Stimulated activated CD8-positive, alpha-beta memory T cell treated with anti-CD3 and anti-CD28 coated beads, Interleukin-4, amount 100 ng/mL, for 4 hours (primary cell): ENCODE measurements around the gene ANKRD44.

Source experiments
- DNase-seq, 2 donors: peaks; one replicate each; pipeline ENCODE4 v3.0.0-alpha.2; 2020; ENCODE audit warnings: low read depth in 2 of 2, low spot score in 1 of 2

The ANKRD44 gene

DNA sequence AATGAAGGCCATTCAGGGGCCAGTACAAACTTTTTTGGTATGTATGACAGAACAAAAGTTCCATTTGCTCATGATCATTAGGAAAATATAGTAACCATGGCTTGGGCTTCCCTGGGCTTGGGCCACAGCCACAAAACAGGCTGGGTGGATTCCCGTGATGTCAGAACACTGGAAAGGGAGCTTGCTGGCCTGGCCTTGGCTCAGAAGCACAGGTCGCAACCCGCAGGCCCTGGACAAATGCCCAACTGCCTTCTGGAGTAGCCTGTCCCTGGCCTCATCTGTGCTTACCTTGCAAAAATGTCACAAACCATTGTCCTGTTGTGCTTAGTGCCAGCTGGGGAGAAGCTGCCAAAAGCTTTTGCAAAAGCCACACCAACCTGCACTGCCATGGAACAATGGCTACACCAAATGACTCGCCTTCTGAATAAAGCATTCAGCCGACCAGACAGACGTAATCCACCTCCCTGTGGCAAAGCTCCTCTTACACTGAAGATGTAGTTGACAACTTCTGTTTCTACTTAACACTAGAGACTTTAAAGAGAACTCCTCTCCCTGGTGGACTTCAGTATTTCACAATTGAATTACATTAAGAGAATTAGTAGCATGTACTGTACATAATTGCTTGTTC is 125.5 kb downstream of the ANKRD44 start:
- no peak for DNase-seq

DNA sequence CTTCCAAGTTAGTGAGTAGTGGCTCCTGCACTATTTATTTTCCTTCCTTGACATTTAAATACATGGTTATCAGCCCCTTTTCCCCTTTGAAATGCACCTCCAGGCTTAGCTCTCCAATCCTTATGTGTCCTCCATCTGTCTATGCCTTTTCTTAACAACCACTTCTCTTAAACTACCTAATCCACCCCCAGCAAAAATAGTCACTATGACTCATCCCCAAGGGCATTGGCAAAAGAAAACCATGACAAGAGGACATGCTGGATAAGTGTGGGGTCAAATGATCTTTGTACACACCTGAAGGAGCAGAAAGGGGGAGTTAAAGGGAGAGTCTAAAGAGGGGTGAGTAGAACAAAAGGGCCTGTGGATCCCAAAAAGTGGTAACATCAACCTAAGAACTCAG is 127.2 kb downstream of the ANKRD44 start:
- no peak for DNase-seq

DNA sequence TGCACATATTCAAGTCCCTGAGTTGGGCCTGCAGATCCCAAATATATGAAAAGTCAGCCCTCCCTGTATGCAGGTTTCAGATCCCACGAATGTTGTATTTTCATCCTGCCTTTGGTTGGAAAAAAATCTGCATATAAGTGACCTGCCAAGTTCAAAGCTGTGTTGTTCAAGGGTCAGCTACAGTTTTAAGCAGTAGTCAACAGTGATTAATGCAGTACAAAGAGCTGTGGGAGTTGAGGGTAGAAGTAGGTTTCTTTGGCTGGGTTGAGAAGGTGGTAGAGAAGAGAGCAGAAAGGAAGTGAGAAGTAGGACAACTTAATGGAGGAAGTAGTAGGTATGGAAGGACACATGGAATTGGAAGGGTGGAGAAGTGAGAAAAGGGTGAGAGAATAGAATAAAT is 127.9 kb downstream of the ANKRD44 start:
- no peak for DNase-seq

DNA sequence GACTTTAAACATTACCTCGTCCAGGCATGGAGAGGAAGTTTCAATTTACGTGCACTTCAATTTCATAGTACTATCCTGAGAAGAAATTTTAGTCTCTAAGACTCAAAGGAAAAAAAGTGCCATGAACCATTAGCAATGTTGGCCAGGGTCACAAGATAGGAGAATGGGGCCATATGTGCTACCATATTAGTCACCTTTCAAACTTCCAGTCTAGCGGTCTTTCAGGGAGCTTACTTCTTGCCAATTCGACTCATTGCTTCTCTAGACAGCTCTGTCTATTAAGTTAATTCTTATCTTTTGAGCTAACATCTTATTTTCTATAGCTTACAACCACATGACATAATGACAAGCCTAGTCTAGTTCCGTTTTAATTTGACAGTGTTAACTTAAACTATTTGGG is 129.1 kb downstream of the ANKRD44 start:
- DNase-seq, result no peak

DNA sequence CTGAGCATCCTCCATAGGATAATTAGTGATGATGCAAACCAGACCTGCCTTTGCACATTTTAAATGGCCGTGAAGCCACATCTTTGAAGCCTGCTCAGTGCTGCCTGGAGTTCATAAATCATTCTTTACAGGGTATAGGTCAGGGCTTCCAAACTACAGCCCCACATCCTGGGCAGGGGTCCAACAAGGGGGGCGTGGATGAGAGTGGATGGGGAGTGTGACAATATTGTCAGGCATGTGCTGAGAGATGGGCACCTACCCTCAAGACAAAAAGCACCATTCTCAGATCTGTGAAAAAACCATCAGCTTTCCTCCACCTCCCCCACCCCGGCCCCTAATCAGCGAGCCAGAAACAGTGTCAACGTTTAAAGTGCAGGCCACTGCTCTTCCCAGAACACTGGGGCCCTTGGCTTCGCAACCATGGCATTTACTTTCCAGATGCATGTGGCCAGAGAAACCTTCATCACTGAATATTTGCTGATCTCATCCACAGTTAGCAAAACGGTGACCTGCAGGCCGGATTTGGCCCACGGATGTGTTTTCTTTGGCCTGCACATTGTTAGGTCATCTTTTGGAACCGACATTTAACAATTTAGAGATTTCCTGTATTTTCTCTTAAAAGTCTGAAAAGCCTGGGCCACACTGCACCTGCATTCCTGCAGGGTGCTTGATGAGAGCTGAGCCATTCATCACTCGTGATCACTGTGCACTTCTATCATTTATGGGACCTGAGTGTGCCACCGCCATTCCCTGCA is 130.7 kb downstream of the ANKRD44 start:
- no peak for DNase-seq

DNA sequence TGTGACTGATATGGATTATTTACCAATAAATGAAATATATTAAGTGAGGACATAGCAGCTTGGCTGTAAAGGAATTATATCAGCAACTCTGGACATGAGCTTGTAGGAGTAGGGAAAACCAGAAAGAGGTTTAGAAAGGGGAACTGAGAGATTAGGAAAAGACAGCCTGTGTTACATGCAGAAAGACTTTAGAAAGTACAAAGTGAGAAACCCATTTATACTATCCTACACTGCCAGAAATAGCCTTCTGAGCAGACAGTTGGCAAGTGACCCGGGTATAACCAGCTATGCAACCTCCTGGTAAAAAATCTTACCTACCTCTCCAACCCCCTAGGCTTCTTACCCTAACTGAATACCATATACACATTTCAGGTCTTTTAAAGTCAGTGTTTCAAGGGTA is 134.1 kb downstream of the ANKRD44 start:
- no peak for DNase-seq

DNA sequence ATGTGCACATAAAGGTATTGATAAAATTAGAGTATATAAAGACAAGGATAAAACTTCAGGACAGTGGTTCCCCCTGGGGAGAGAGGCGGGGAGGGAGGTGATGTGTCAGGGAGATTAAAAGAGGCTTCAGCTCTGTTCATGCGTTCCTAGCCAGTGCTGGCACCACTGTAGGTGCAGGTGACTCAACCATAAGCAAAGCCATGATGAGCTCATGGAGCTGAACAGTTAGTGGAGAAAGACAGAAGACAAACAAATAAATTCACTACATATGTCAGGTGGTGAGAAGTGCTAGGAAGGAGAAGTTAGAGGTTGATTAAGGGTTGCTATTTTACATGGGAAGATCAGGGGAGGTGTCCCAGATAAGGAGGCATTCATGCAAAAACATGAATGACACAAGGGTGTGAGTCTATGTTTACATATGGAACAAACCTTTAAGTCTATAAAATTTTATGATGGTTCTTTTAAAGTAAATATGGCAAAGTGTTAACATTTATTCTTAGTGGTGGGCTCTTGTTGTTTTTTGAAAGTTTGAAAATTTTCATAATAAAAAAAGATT is 136.0 kb downstream of the ANKRD44 start:
- DNase-seq, result no peak

DNA sequence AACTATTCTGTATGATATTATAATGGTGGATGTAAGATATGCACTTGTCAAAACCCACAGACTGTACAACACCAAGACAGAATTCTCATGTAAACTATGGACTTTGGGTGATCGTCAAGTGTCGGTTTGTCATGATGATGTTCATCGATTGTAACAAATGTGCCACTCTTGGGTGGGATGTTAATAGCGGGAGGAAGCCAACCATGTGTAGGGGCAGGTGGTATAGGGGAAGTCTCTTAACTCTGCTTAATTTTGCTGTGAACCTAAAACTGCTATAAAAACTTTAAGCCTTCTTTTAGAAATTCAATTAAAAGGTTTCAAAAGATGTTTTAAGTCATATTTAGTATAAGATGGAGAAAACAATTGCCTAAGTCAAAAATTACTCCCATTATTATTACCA is 139.0 kb downstream of the ANKRD44 start:
- DNase-seq, result no peak

DNA sequence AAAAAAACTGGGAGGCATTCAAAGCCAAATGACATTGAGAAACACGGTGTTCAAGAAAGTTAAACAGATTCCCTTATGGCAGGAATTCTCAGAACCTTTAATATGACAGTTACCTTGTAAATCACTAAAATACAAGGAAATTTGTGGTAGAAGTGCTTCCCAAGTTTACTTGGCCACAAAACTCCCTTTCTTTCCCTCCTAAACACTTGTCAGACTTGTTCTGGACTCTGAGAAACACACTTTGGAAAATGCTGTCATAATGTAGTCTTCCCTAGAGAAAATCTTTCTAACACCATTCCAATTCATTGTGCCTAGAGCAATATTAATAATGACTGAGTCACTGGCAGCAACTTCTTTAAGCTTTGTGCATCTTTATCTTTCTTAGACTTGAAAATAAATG is 140.4 kb downstream of the ANKRD44 start:
- DNase-seq, result no peak

DNA sequence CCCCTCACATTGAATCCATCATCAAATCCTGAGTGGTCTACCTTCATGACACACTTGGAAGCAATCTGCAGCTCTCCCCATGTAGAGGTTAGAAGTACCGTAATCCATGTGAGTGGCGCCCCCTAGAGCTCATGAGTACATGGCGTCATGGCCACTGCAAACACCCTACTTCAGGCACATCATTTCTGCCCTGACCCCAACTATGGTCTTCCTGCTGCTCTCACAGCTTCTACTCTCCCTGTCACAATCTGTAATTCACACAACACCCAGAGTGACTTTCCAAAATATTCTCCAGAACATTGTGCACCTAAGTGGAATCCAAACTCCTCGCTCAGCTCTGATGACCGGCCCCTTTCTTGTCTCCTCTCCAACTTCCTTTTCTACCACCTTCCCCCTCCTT is 141.9 kb downstream of the ANKRD44 start:
- peak; percentile 43 to 59 for DNase-seq

DNA sequence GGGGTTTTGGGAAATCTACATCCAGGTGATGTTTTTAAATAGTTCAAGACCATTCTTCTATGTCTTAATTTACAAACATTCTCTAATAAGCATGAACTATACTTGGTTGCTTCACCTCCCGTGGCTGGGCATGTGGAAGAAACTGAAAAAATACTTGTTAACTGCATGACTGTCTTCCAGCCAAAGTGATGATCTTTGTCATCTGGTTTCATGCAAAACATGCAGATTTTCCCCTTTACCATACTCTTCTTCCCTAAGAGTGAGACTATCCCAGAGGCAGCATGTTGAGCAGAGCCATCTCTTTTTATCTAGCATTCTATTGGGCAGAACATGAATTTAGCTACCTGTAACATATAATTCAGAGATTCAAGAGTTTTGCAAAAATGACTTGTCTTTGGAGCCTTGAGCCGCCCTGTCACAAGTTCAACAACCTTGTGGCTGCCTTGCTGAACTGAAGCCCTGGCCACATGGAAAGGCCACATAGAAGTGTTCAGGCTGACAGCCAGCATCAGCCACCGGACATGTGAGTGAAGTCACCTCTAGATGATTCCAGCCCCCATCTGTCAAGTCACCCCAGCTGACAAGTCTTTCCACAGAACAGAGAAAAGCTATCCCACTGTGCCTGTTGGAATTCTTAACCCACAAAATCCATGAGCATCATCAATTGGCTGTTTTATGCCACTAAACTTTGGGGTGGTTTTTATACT is 142.8 kb downstream of the ANKRD44 start:
- DNase-seq, result no peak

DNA sequence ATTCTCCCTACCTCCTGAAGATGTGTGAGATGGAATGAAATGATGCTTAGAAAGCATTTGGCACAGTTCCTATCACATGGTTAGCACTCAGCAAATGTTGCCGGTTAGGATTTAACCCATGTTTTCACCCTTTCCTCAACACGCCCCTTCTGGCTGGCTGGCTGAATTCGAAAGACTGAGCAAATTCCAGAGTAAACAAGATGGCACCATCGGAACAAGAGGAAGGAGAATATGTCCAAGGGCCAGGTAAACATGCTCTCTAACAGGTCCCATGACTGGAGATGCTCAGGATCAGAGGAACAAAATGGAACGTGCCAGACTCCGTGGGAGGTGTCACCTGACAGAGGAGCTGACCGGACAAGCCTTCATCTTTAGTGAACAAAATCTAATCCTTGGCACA is 145.6 kb downstream of the ANKRD44 start:
- DNase-seq, result no peak

DNA sequence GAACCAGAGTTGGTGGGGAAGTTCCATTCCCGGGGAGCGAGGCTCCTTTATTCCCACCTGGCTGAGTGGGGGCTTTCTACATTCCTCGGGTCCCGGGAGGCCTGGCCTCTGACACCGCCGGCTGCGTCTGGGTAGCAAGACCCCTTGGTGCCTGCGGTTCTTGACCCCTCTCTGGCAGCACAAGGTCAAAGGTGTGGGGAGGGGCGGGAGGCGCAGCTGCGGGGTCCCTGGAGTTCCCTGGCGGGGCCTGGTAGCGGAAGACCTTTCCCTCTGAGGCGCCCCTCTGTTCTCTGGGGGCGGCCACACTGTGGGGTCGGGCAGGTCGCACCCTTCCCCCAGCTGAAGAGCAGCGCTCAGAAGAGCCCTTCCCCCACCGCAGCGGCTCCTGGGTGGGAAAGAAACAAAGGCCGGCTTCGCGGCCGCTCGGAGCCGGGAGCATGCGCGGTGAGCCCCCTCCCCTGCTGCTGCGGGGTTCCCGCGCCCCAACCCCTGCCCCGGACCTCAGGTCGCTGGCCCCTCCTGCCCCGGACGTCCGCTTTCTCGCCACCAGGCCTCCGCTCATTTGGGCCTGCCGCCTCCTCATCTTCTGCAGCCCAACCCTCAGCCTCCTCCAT is 146.3 kb downstream of the ANKRD44 start:
- DNase-seq, result no peak

DNA sequence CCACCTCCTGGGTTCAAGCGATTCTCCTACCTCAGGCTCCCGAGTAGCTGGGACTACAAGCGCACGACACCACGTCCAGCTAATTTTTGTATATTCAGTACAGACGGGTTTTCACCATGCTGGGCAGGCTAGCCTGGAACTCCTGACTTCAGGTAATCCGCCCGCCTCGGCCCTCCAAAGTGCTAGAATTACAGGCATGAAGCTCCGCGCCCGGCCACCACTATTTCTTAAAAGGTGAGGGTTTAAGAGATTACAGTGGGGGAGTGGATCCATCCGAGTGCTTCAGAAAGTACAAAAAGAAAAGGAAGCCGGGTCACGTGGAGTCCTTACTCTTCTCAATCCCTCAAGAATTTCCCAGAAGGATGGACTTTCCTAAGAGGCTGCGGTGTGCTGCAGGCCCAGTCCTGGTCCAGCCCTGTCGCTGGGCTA is 146.9 kb downstream of the ANKRD44 start:
- no peak for DNase-seq

DNA sequence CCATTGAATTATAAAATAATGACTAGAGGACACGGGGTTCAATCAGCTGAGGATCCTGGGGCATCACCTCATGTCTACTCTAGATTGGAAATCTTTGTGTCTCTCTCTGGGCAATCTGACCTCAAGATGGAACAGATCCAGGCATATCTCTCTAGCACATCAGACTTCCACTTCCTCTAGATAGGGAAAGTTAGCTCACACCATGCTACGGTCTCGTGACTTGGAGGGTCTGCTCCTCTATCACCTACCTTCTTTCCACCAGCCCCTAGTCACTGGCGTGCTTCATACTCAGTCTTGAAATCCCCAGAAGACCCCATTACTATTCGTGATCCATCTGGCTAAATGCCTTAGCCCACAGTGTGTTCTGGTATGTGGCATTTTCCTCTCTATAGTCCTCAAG is 148.8 kb downstream of the ANKRD44 start:
- DNase-seq, result no peak

DNA sequence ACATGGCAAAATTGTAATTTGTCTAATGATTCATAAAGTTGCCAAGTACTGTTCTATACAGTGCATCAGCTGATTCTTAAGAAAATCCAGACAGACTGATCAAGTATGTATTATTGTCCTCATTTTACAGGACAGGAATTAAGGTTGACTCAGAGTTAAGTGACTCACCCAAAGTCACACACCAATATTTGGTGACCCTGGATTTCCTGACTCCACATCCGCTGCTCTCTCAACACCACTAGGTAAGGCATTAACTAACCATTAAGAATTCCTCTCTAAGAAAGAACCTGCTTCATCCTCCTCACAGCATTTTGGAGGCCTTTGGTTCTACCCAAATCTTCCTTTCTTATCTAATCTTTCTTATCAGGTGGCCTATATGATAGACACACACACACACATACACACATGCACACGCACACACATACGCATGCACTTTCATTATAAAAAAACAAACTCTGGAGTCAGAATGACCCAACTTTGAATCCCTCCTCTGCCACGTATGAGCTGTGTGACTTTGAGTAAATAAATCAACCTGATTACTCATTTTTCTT is 150.8 kb downstream of the ANKRD44 start:
- peak in 1 of 2 donors; percentile 18 for DNase-seq

DNA sequence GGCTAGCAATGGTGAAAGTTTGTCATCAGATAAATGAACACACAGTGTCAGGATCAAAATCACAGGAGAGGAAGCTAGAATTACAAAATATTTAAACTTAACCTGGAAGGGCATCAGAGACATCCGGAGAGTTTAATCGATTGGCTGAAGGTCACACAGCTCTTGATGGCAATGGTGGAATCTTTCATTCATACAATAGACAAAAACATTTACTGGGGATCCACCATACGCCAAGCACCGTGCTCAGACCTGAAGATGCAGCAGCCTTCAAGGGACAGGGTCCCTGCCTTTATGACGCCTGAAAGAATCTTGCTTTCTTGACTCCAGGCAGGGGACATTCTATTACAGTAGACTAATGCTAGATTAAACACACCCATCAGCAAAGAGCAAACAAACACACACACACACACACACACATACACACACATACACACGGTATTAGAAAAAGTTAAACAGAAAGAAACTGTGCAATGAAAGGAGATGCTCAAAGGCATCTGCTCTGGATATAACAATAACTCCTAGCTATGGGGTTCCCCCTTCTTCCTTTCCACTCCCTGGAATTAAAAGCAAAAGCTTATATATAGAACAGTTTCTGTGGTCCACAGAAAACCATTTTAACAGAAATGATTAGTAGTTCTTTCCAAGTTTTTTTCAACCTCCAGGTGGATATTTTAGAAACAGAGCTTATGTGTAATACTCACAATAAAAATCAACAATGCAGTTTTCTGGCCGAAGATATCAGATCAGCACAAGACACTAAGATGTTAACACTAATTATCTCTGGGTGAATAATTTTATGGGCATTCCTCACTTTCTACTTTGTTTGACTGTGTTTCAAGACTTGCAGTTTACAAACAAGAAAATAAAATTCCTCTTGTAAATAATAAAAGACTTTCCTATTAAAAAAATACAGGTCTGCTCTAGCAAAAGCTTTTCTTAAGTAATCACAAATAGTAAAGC is 151.7 kb downstream of the ANKRD44 start:
- no peak for DNase-seq

DNA sequence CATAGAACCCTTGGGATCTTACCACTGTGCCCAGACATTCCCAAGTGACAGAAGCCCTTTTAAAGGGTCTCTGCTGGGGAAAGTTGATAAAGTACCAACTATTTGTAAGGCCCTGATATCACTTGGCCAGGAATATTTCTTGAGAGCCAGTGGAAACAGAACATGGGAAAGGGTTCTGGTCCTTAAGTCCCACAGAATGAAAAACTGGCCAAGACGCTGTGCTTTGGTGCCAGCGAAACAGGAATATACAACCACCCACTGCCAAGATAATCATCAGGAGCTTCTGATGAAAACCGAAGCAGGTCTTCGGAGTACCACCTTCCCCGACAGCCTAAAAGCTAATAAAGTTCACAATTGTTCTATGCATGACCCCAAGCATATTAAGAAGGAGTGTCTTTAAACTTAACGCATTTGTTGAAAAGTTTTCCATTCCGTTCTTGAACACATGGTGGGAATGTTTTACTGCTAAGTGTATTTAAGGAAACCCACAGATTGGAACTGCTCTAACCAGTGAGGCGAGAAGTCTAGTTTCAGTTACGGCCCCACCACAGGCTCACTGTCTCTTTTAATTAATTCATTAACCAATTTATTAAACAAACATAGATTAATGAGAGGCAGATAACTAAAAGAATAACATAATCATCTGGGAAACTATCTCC is 152.6 kb downstream of the ANKRD44 start:
- no peak for DNase-seq

DNA sequence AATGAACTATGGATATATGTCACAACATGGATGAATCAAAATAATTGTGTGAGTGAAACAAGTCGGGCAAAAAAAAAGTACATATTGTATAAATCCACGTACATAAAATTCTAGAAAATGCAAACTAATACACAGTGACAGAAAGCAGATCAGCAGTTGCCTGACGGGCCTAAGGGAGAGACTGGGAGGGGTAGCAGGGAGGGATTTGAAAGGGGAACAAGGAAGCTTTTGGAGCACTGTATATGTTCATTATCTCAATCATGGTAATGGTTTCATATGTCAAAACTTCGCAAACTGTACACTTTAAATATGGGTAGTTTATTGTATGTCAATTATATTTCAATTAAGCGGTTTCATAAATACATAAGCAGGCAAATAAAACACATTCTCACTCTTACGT is 153.8 kb downstream of the ANKRD44 start:
- DNase-seq, result no peak
